ENCODE data around the gene TXNRD2. TPM values are rescaled to one million over a fixed set of nuclear protein-coding genes. Genes with fewer than 3 reads are reported as not detected.

The TXNRD2 gene
- total RNA-seq, 1 donor from 2014 or later, result 25.7 TPM

- H4K20me1 ChIP-seq (ENCODE audit: insufficient read depth, low read length), result peaks cover 25% of the 10 kb centered on the region
- DNase-seq (ENCODE audit: low read depth) (no peak), FAIRE-seq (no peak)
- no peak overlapping the region for H2AFZ ChIP-seq (ENCODE audit: low read depth, low read length)
- peaks cover 10% of the 10 kb centered on the region for H3K4me1 ChIP-seq (ENCODE audit: insufficient read depth, low read length)
- Mint-ChIP-seq H3K4me3 (ENCODE audit: unreplicated experiment) (no peak overlapping the region), H3K4me1 (ENCODE audit: low read depth, unreplicated experiment) (peaks cover 3% of the 10 kb centered on the region), H3K36me3 (ENCODE audit: low read depth, unreplicated experiment) (no peaks in the 10 kb centered on the region), H3K27ac (ENCODE audit: unreplicated experiment) (no peak overlapping the region), H3K27me3 (ENCODE audit: low read depth, unreplicated experiment) (no peaks in the 10 kb centered on the region), H3K9me3 (ENCODE audit: unreplicated experiment) (no peaks in the 10 kb centered on the region)
- no peak overlapping the region for H3K4me3 ChIP-seq (ENCODE audit: insufficient read depth, low read depth, low read length)
- no peaks in the 10 kb centered on the region for H3K27me3 ChIP-seq (ENCODE audit: insufficient read depth, low read length)
- H3K36me3 ChIP-seq (ENCODE audit: insufficient read depth, low read length), result no peaks in the 10 kb centered on the region
- no peak overlapping the region for H3K27ac ChIP-seq (ENCODE audit: low read depth, low read length)
- H3K9ac ChIP-seq (ENCODE audit: low read length), result no peak overlapping the region
- TF ChIP-seq EZH2 (IDR thresholded peaks at IDR 0.05; ENCODE audit: insufficient read depth, low read length) (no peak), CTCF (IDR thresholded peaks at IDR 0.05; ENCODE audit: insufficient read depth, low read depth, low read length) (no peak)
- no peaks in the 10 kb centered on the region for H3K9me3 ChIP-seq (ENCODE audit: insufficient read depth, low read depth, low read length)
- no peaks in the 10 kb centered on the region for H3K79me2 ChIP-seq (ENCODE audit: insufficient read depth, low read length)
- no peak overlapping the region for H3K4me2 ChIP-seq (ENCODE audit: low read length)
These were observed 32.1 kb upstream of the TXNRD2 start for GRCh38 chr22:19973551-19974267.

DNA sequence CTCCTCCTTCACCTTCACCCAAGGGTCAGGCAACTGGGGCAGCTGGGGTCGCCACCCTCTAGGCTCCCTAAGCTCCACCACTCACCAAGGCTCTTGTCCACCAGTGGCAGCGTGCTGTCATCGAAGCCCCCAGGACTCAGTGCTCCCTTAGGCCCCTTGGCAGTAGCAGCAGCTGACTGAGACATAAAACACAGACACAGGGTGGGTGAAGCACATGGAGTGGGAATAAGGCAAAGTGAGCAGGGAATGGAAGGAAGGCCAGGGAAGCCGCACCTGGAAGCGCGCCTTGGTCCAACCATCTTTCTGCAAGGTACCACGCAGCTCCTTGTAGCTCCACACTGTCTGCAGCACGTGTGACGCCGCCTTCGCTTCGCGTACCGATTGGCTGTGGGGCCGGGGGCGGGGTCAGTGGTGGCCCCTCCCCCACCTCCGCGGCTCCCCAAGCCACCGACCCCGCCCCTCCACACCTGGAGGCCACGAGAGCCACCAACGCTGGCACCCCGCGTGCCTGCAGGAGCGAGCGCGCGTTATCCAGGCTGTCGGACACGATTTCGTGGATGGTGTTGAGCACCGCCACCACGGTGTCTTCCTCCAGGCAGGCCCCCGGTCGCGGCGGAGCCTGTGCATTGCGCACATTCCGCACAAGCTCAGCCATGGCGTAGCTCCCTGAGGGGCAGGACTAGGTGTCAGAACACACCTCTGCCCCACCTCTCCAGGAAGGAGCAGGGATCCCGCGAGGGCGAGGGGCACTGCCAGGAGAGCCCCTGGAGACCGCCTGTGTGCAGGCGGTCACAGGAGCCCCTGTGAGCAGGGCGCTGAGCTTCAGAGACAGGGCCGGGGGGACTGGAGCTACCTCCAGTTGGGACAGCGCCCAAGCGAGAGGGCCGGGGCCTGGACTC, 31.3 kb upstream of the TXNRD2 start:
- no peak overlapping the region for H3K27ac Mint-ChIP-seq (ENCODE audit: unreplicated experiment)
- DNase-seq (ENCODE audit: low read depth) (no peak), FAIRE-seq (no peak)
- no peak overlapping the region for H3K4me3 ChIP-seq (ENCODE audit: insufficient read depth, low read depth, low read length)
- no peak overlapping the region for H3K4me3 Mint-ChIP-seq (ENCODE audit: unreplicated experiment)
- no peak overlapping the region for H2AFZ ChIP-seq (ENCODE audit: low read depth, low read length)
- no peaks in the 10 kb centered on the region for H3K27me3 ChIP-seq (ENCODE audit: insufficient read depth, low read length)
- H4K20me1 ChIP-seq (ENCODE audit: insufficient read depth, low read length), result peaks cover 25% of the 10 kb centered on the region
- no peak overlapping the region for H3K9ac ChIP-seq (ENCODE audit: low read length)
- H3K36me3 Mint-ChIP-seq (ENCODE audit: low read depth, unreplicated experiment), result no peaks in the 10 kb centered on the region
- H3K9me3 Mint-ChIP-seq (ENCODE audit: unreplicated experiment), result no peaks in the 10 kb centered on the region
- H3K4me2 ChIP-seq (ENCODE audit: low read length), result no peak overlapping the region
- no peak for TF ChIP-seq CTCF (IDR thresholded peaks at IDR 0.05; ENCODE audit: insufficient read depth, low read depth, low read length)
- TF ChIP-seq EZH2 (IDR thresholded peaks at IDR 0.05; ENCODE audit: insufficient read depth, low read length), result no peak
- no peak overlapping the region for H3K27ac ChIP-seq (ENCODE audit: low read depth, low read length)
- H3K4me1 ChIP-seq (ENCODE audit: insufficient read depth, low read length), result peaks cover 10% of the 10 kb centered on the region
- H3K9me3 ChIP-seq (ENCODE audit: insufficient read depth, low read depth, low read length), result no peaks in the 10 kb centered on the region
- peaks cover 3% of the 10 kb centered on the region for H3K4me1 Mint-ChIP-seq (ENCODE audit: low read depth, unreplicated experiment)
- no peaks in the 10 kb centered on the region for H3K36me3 ChIP-seq (ENCODE audit: insufficient read depth, low read length)
- H3K79me2 ChIP-seq (ENCODE audit: insufficient read depth, low read length), result no peaks in the 10 kb centered on the region
- no peaks in the 10 kb centered on the region for H3K27me3 Mint-ChIP-seq (ENCODE audit: low read depth, unreplicated experiment)
